Urothelium cell line (cell line): ENCODE data around the gene RHEBL1.

ENCODE experiments used
- DNase-seq: peaks from one replicate; pipeline ENCODE4 v3.0.0; 2011; ENCODE audit warnings: low spot score, mixed read lengths
- FAIRE-seq: peaks from 2 replicates; lab custom pipeline; 2011; peaks lifted over from hg19 to GRCh38; lab: Jason Lieb, UNC

The RHEBL1 gene

DNA sequence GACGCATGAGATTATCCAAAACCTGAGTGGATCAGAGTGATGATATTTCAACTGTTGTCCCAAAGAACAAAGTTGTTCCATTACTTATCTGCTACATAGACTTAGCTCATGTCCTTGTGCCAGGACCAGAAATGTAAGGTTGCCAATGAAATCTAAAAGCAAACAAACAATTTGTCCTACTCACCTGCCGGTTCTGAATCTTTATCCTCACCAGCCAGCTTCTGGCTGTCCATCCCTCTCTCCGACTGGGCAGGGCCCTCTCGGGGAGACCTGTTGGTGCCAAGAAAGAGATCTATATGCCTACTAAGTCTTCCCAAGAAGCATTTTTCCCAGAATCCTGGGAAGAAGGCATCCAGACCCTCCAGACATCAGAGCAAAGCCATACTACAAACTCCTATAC, 14.7 kb downstream of the RHEBL1 start:
- no peak for FAIRE-seq
- DNase-seq = no peak

DNA sequence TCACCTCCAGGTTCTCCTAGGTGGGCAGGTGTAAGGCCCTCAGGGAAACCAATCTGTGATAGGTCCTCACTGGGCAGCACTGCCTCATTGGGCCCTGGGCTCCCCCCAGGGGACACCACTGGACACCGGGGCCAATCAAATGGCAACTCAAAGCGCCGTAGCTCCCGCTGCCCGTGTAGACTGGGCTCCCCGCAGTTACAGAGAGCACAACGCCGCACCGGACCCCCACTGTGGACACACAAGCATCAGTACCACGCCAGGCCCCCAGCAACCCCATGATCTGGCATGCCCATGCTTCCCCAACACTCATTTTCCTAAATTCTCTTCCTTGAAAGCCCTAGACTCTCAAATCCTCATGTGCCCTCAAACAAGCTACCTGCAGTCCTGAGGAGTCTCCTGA, 15.3 kb downstream of the RHEBL1 start:
- no peak for FAIRE-seq
- DNase-seq = no peak

DNA sequence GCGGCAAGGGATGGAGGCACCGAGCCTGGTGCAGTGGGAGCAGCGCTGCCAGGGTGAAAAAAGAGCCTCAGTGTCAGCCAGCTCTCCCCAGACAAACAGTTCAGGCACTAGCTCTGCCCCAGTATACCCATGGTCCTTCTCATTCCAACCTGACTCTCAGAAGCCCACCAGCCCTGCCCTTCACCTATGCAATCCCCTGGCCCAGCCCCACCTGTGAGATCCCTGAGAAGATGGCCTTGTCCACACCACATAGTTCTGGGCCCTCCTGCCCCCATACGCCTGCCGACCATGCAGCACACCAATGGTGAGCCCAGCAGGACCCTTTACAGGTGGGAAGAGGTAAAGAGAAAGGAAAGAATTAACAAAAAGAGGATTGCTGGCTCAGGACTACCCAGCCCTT, 15.7 kb downstream of the RHEBL1 start:
- DNase-seq = no peak
- no peak for FAIRE-seq

DNA sequence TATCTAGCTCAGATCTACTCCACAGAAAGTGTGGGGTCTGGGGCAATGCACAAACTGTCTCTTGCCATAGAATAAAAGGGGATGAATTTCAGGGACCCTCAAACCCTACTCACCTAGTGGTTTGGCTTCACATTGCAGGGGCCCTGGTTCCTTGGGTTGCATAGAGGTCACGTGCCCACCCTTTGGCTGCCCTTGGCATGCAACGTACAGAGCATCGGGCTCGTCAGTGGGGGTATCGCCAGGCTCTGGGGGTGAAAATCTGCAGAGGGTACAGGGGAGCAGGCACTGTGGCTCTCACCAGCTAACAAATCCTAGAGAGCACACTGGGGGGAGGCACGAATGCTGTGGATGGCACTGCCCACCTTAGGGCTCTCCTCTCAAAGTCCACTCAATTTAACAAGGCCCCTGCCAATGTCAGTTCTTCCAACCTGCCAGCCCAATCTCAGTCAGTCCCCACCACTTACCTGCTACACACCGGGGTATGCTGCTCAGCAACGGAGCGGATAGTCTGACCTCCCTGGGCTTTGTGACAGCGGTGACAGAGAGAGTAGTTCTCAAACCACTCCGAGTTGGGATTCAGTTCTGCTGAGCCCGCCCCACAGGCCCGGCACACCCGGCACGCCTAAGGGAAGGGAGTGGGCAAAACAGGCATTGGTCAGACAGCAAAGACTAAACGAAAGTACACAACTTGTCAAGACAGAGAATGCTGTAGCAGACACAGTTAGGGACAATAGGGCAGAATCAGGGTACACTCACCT, 17.1 kb downstream of the RHEBL1 start:
- DNase-seq (no peak), FAIRE-seq (no peak)

DNA sequence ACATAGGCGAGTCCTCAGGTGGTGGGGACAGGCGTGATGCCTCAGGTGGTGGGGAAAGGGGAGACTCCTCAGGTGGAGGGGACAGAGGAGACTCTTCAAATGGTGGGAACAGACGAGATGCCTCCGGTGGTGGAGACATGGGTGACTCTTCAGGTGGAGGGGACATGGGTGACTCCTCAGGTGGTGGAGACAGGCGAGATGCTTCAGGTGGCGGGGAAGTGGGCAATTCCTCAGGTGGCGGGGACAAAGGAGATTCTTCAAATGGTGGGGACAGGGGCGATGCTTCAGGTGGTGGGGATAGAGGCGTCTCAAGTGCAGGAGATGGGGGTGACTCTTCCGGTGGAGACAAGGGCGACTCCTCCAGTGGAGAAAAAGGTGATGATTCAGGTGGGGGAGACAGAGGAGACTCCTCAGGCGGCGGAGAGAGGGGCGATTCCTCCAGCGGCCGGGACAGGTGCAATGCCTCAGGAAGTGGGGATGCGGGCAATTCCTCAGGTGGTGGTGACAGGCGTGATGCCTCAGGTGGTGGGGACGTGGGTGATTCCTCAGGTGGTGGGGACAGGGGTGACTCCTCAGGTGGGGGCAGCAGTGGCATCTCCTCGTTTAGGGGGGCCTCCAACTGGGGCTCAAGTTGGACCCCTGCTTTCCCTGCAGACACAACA, 17.9 kb downstream of the RHEBL1 start:
- FAIRE-seq (no peak), DNase-seq (no peak)

DNA sequence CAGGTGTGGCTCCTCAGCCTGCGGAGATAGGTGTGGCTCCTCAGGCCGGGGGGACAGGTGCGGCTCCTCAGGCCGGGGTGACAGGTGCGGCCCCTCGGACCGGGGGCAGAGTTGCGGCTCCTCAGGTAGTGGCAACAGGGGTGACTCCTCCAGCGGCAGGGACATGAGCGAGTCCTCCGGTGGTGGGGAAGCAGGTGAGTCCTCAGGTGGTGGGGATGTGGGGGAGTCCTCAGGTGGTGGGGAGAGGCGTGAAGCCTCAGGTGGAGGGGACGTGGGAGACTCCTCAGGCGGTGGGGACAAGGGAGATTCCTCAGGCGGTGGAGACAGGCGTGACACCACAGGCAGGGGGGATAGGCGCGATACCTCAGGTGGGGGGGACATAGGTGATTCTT, 18.4 kb downstream of the RHEBL1 start:
- no peak for DNase-seq
- FAIRE-seq = no peak

DNA sequence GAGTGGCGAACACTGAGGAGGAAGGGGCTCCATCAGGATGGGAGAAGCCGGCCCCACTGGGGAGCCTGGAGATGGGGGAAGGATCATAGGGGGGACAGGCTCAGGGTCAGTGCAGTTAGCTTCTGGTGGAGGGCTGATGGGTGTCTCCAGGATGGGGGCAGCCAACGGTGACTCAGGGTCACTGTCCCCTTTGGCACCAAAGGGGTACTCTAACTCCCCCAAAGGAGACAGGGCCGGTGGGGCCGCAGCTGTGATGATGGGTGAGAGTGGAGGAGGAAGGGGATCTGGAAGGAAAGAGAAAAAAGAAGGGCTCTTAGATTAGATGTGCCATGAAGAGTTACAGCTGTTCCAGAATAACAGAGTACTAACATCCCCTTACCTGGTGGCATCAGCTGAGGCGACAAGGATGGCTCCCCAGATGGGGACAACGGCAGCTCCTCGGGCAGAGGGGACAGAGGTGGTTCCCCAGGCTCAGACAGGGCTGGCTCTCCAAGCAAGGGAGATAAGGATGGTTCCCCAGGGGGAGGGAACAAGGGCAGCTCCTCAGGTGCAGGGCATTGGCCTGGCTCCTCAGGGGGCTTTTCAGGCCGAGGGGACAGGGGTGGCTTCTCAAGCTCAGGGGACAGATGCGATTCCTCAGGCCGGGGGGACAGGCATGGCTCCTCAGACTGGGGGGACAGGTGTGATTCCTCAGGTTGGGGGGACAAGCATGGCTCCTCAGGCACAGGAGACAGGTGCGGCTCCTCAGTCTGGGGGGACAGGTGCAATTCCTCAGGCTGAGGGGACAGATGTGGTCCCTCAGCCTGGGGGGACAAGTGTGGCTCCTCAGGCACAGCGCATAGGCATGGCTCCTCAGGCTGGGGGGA, 19.0 kb downstream of the RHEBL1 start:
- FAIRE-seq = no peak
- no peak for DNase-seq

DNA sequence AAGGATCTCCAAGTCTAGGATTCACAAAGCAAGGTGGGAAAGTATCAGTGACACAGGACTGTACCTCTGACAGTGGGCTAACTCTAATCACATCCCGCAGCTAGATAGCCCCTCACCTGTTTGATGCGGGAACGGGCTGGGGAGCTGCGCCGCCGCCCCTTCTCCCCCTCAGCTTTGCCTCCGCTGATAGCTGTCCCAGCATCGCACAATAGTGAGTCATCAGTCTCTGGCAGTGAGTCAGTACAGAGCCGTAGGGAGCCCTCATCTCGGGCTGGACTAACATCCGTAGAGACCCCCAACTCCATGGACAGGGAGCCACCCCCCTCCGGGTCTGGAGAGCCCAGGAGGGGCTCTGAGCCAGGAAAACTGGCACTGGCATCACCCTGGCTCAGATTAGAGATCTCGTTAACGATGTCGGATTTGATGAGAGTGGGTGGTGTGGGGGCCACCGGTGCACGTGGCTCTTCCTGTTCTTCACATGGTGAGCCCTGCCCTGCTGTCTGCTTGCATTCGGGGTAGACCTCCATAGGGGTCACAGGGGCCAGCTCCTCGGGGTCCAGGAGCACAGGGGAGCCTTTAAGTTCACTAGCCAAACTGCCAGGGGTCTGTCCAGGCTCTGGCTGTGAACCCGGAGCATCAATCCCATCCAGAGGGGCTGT, 20.1 kb downstream of the RHEBL1 start:
- DNase-seq = peak; percentile 83
- peak; percentile 56 for FAIRE-seq

DNA sequence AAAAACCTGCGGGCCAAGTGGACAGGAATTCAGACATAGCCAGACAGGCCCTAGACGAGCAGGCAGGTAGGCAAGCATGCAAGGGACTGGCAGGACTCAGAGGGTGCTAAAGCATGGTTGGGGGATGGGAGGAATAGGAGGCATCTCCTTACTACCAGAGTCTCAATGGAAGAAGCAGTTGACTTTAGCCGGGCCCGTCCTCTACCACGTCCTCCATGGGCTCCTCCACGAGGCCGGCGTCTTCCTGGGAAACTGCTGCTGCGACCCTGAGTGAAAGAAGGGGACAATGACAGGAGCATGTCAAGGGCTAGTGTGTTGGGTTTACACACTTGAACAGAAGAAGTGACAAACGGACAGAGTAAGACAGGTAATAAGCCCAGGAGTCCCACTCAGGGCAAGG, 20.8 kb downstream of the RHEBL1 start:
- DNase-seq (no peak), FAIRE-seq (no peak)

DNA sequence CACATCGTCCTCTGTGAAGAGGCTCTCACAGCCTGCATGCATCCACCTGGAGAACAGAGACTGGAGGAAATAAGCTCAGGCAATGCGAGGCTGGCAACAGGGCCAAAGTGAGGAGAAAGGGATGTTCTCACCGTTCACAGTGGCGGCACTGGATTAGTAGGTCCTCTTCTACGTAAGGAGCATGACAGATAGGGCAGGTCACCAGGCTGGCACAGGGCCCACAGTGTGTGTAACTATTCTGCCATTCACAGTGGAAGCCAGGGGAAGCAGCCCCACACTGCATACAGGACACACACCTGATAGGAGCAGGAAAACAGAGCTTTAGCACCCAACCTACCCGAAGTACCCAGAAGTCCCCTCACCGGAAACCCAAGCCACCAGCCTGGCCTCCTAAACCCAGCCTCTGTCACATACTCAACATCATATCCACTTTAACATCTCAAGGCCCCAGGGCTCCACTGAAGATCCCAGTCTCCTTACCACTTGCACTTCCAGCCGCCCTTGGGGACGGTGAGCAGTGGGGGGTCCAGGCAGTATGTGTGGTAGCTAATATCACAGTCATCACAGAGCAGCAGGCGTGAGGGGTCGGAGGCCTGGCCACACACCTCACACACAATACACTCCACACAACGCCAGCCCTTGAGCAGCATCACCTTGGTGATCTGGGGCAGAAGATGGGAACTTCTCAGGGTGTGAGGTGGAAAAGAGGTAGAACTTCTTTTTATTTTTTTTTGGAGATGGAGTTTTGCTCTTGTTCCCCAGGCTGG, 23.5 kb downstream of the RHEBL1 start:
- FAIRE-seq = no peak
- no peak for DNase-seq

DNA sequence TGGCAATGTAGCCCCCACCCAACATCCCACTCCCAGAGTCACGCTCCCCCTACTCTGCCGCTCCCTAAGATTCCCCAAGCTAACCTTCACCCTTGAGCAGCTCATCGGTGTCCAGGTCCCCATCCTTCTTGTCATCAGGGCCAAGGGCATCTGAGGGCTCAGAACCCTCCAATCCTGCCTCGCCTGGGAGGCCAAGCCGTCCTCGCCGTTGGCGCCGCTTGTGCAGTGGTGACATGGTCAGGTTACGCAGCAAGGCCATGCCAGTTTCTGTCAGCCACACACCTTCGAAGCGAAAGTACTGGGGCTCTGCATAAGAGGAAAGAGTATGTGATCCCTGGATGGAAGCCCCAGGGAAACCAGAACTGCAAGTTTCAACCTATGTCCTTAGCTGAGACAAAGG, 25.1 kb downstream of the RHEBL1 start:
- DNase-seq (no peak), FAIRE-seq (no peak)

DNA sequence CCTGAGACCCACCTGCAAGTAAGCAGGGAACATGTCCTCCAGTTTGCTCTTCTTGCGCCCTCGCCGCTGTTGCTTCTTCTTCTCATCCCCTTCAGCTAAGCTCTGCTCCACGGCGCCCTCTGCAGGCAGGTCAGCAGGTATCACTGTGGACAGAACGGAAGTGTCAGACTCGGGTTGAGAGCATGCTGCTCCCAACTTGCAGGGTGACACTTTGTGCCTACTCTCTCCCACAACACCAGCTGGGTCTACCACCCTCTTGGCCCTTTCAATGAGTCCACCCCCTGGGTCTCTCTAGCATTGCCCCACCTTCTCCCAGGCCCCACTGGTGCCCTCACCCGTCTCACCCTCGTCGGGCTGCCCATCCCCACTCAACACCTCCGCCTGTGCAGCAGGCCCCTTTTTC, 25.9 kb downstream of the RHEBL1 start:
- peak; percentile 60 for DNase-seq

DNA sequence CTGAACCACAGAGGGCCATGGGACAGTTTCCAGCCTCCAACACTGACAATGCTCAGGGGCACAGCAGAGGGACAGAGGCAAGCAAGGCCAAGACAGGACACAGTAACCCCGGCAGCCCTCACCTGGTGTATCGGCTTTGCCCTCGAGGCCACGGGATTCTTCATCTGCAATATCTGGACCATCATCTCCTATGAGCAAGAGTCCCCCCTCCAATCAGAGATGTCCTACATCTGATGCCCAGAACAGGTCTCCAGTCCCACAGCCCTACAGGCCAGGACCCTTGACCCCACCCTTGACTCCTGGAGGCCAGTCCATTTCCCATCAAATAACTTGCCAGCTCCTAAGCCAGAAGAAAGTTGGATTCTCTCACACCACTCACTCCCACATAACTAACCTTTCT, 26.5 kb downstream of the RHEBL1 start:
- no peak for DNase-seq
- no peak for FAIRE-seq

More for the DNA sequence above, 25.9 kb downstream of the RHEBL1 start:
- peak; percentile 32 for FAIRE-seq

DNA sequence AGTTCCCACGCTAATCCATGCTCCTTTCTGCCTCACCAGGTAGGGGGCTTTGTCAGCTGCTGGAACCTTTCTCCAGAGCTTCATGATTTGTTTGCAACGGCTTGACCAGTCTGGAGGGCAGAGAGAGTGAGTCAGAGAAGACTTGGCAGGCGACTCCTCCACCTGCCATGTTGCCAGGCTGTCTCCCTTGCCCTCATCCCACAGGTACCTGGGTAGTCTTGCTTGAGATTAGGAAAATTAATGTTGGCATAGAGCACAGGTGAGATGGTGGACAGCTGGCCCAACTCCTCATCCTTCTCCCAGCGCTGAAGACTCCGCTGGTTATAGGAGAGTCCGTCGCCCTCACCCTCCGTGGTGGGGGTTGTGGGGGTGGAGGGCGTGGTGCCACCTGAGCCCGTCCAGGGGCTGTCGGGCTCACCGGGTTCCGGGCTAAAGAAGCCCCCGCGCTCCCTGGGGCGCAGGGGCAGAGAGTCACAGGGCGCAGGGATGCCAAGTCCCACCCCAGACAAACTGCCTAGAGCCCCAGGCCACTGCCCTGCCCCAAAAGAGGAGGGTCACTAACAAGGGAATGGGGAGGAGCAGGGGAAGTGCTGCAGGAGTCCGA, 27.8 kb downstream of the RHEBL1 start:
- DNase-seq (no peak), FAIRE-seq (no peak)

DNA sequence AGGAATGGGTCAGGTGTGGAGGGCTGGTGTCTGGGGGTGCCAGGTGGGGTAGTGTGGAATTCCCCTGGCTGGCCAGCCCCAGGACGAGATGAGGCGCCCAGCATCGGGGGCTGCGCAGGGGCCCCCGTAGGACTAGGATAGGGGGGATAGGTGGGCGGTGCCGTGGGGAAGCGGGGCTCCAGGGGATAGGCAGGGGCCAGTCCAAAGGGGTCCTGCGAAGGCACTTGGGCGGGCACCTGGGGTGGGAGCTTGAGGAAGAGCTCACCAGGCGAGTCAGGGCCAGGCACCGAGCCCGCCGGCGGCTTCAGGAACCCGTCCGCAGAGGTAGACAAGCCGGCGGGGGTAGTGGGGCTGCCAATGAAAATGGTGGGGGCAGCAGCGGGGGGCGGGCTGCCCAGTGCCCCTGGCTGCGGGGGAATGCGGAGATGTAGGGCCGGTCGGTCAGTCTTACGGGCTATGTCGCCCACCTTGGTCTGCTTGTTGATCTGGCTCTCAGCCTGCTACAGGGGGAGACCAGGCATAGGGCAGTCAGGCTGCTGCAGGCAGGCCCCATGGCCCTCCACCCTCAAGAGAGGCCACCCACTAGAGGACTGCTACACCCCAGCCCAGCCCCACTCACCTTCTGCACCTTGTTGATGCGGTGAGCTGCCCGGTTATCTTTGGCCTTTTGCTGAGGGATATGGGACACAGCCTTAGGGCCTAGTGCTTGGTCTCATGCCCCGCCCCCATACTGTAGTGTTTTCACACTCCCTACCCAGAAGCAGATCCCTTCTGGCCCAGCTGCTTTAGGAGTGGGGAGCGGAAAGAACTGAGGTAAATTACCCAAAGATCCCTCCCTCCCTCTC, 28.5 kb downstream of the RHEBL1 start:
- no peak for FAIRE-seq
- no peak for DNase-seq

DNA sequence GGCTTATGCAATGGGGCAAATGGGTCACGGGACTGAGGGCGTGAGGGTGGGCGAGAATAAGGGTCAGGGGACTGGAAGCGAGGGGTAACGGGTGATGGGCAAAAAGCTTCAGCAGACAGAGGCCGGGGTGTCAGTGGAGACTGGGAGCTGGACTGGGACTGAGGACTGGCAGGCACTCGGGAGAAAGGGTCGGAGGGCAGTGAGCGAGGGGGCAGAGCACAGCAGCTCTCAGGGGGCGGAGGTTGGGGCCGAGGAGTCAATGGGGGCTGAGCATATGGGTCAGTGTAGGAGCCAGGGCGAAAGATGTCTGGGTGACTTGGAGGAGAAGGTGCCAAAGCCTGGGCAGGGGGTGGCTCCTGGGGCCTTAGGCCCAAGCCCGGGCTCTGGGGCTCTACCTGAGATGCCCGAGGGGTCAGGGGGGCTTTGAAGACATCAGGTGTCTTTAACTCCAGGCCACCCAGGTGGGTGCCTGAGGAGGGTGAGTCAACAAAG, 29.4 kb downstream of the RHEBL1 start:
- DNase-seq = no peak
- no peak for FAIRE-seq

DNA sequence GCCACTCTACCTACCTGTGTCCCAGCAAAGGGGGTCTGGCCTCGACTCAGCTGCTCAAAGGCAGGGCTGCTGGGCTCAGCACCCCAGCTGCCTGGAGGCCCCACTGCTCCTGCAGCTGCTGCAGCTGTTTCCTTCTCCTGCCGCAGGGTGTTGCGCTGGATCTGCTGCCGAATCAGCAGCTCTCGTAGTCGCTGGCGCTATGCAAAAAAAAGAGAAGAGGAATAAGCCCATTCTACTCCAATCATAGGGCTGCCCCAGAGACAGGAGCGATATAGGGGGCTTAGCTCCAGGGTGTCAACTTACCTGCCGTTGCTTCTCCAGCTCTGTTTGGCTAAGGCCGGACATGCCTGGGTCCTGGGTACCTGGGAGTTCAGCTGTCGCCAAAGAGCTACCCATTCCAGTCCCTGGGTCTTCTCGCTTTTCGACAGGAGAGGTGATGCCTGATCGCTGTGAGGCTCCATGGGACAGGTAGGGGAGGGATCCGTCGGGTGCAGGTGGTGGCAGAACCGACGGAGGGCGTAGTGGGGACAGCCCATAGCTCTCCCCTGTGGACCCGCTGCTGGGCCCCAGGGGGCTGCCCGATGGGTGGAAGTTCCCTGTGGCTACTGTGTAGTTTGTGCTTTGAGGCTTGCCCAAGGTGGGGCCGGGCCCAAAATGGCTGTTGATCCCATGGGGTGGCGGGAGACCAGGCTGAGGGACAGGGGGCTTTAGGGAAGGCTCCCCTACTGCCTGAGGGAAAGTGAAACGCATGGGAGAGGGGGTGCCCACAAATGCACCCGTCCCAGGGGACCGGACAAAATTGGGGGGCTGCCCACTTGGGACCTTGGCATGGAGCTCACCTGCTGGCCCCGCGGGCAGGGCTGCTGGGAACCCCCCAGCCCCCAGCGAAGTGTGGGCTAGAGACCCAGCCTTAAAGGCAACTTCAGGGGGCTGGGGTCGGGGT, 30.1 kb downstream of the RHEBL1 start:
- DNase-seq (no peak), FAIRE-seq (no peak)
